Right cardiac atrium (tissue), 5 donors: ENCODE data around the gene CD6. TPM values are rescaled to one million over a fixed set of nuclear protein-coding genes. Genes with fewer than 3 reads are reported as not detected.

Source experiments
- ATAC-seq, 2 donors: fragments of 200-7000 bp; cut with Tn5 transposase; one replicate each; pipeline versions ENCODE4 v1.8.0 to v1.9.1; 2020; ENCODE audit warnings: moderate library complexity in 2 of 2, mild to moderate bottlenecking in 1 of 2
- DNase-seq, 3 donors: peaks; one replicate each; pipeline ENCODE4 v3.0.0-alpha.2; 2020
- H3K27ac ChIP-seq: one replicate; pipeline ENCODE4 v1.5.1; 2013; ENCODE audit warnings: mild to moderate bottlenecking, low read length, control low read depth, moderate library complexity
- H3K27me3 ChIP-seq: one replicate; pipeline ENCODE4 v1.6.1; 2013; ENCODE audit not compliant: control insufficient read depth, insufficient read depth
- H3K4me1 ChIP-seq: one replicate; pipeline ENCODE4 v1.6.1; 2013; ENCODE audit warnings: low read length; ENCODE audit not compliant: control insufficient read depth, insufficient read depth
- H3K4me3 ChIP-seq: one replicate; pipeline ENCODE4 v1.5.1; 2013; ENCODE audit warnings: low read length, control low read depth
- H3K9me3 ChIP-seq: one replicate; pipeline ENCODE4 v1.6.1; 2013; ENCODE audit warnings: low read length; ENCODE audit not compliant: control insufficient read depth
- WGBS: extraction: QIAGEN DNeasy Blood & Tissue Kit; methylation state at CpG from one replicate; pipeline ENCODE4 v1.1.7; 2013; 5-methylcytosine and 5-hydroxymethylcytosine counted together
- intact Hi-C, 4 donors: fragments of 100-400 bp; cut with DNase I; formaldehyde crosslinking; loops; one replicate each; pipeline versions ENCODE4 v1.11.0 to v1.14.0; 2022 to 2023
- polyA plus RNA-seq: library from polyadenylated mRNA; stranded (reverse); fragments of 200-250 nt; gene quantifications from one replicate; pipeline ENCODE4 v1.2.3, GENCODE V29; 2013
- total RNA-seq, 4 donors: library from RNA; stranded (reverse); fragmentation: NEBNext Ultra II Directional; extraction: Animal tissue kit (Norgen Biotek cat#: 25700); gene quantifications; one replicate each; pipeline ENCODE4 v1.2.1, GENCODE V29; 2021
- donor health status: healthy with polysubstance abuse.
- donor health status: DM: no; HTN: yes; CAD: no.
- donor health status: DM: no; HTN: no; CAD: no.
- donor health status: DM: no; HTN: yes; CAD: no; lungs with severe emphysema.
- donor health status: DM: yes; HTN: yes; CAD: no.

The CD6 gene
- total and polyA plus RNA-seq, 5 donors: 0.11 to 1.7 (median 0.74) TPM

DNA sequence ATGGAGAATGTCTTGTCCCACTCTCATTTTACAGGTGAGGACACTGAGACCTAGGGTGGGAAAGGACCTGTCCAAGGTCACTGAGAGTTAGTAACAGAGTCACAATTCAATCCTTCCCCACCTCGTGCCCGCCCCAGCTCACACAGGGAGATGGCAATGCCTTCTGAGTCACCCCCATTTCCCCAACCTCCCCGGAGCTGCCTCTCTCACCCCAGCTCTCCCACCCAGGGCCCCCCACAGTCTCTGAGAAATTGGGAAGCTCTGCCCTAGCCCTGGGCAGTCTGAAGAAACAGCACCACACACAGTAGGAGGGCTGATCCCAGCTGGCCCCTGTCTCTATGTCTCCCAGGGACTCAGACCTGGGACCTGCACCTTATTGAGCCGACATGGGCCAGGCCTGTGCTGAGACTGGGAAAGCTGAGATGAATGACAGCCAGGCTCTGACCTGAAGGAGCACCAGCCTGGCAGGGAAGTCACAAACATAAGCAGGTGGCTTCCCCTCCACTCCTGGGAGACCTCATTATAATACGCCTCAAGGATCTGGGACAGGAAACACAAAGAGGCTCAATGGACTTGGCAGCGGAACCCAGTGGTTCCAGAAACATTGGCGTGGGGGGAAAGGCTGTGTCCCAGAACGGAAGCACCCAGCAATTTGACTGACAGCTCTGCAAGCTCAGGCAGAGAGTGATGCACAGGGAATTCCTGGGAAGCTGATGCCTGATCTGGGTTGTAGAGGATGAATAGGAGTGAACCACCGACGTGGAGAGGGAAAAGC, 51.0 kb downstream of the CD6 start:
- no peaks in the 10 kb centered on the region for H3K27me3 ChIP-seq
- H3K4me3 ChIP-seq: no peak overlapping the region
- peaks cover 4% of the 10 kb centered on the region for H3K4me1 ChIP-seq
- H3K9me3 ChIP-seq: no peaks in the 10 kb centered on the region
- 50% methylated on average over 10 of the region's 10 CpGs for WGBS
- ATAC-seq (peak in 1 of 2 donors; percentile 56), DNase-seq (no peak)
- intact Hi-C loops: no loop called here
- H3K27ac ChIP-seq: no peak overlapping the region

DNA sequence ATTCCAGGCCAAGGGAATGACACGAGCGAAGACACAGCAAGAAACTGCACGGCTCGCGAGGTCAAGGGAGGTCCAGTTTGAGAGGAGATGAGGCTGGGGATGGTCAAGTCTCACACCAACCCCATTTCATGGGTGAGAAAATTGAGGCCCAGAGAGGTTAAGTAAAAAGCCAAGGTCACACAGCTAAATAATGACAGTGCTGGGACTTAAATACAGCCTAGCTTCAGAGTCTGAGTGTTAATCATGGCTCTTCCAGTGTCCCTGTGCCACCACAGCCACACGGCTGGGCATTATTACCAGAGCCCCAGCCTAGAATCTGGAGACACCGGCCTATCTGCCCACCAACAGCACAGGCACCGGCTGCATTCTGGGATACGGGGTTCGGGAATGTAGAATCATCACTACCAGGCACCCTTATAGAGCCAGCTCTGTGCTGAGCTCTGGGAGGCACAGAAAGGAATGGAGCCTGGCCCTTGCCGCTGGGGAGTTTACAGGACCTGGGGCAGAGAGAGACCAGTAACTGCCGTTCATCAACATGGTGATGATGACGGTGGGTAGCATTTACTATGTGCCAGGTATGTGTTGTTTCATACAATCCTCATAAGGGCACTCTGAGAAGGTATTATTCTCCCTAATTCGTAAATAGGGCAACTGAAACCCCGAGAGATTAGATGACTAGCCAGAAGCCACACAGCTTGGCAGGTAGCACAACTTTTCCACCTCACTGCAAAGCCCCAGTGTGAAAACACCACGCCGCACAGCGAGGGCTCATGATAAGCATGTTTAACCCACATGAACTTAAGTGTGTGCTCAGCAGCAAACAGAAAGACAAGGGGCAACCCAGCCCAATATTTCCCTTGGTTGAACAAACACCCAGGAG, 51.8 kb downstream of the CD6 start:
- ATAC-seq (no peak), DNase-seq (no peak)
- Histone ChIP-seq H3K27ac (no peak overlapping the region), H3K9me3 (no peaks in the 10 kb centered on the region), H3K4me1 (peaks cover 4% of the 10 kb centered on the region), H3K27me3 (no peaks in the 10 kb centered on the region), H3K4me3 (no peak overlapping the region)
- intact Hi-C loops: no loop called here
- 66% methylated on average over 18 of the region's 18 CpGs for WGBS

- intact Hi-C loops: no loop called here
- peaks cover 4% of the 10 kb centered on the region for H3K4me1 ChIP-seq
- WGBS: 36% methylated on average over 5 of the region's 5 CpGs
- no peaks in the 10 kb centered on the region for H3K27me3 ChIP-seq
- H3K9me3 ChIP-seq: no peaks in the 10 kb centered on the region
- H3K4me3 ChIP-seq: no peak overlapping the region
- no peak overlapping the region for H3K27ac ChIP-seq
- ATAC-seq (no peak), DNase-seq (no peak)
Observed at GRCh38 chr11:61023966-61024295, 52.5 kb downstream of the CD6 start.

DNA sequence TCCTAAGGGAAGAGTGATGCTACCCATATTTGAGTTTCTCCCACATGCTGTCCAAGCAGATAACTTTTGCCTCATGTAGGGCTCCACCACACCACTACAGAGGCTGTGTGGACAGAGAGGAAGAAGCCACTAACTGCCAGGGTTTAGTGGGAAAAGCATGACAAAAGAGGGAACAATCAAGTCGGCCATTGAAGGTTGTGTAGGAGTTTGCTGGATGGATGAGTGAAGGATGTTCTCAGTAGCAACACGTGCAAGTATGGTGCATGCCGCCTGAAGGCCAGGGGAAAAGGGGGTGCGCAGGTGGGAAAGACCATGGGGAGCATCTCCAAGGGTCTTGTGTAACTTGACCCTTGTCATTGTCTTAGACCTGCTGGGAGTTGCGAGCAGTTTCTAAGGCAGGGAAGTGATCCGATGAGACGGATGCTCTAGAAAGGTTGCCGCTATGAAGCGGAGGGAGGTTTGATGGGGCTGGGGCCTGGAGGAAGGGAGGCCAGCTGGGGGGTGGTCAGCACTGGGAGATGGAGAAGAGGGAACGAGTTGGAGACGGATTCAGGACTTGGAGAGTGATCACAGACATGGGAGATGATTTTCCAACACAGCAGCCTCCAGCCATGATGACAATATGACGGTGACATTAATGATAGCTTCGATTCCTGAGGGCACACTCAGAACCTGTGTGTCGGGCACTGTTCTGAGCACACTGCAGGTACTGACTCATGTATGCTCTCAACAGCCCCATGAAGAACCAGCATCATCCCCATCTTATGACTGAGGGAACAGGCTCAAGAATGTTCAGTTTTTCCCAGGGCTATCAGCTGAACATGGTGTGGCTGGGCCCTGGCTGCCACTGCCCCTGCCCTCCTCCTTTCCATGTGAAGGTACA, 53.7 kb downstream of the CD6 start:
- intact Hi-C loops: no loop called here
- no peak overlapping the region for H3K4me3 ChIP-seq
- no peak for DNase-seq
- no peaks in the 10 kb centered on the region for H3K9me3 ChIP-seq
- ATAC-seq: no peak
- 89% methylated on average over 14 of the region's 14 CpGs for WGBS
- peaks cover 4% of the 10 kb centered on the region for H3K4me1 ChIP-seq
- no peak overlapping the region for H3K27ac ChIP-seq
- no peaks in the 10 kb centered on the region for H3K27me3 ChIP-seq

DNA sequence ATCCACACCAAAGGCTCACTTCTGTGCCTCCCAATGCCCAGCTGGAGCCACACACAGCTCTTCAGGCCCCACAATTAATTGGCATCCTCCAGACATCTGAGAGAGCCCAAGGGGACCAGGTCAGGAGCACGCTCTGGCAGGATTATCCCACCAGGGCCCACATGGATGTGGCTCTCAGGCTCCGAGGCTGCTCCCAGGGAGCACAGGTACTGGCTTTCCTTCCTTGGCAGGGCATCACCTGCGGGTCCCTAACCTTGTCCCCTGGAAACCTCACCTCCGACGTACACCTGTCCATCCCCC, 54.3 kb downstream of the CD6 start:
- 67% methylated on average over 5 of the region's 5 CpGs for whole genome bisulfite sequencing
- Histone ChIP-seq H3K27ac (no peak overlapping the region), H3K4me1 (peaks cover 4% of the 10 kb centered on the region), H3K4me3 (no peak overlapping the region), H3K9me3 (no peaks in the 10 kb centered on the region), H3K27me3 (no peaks in the 10 kb centered on the region)
- no peak for ATAC-seq
- intact Hi-C loops: no loop called here
- DNase-seq: no peak

DNA sequence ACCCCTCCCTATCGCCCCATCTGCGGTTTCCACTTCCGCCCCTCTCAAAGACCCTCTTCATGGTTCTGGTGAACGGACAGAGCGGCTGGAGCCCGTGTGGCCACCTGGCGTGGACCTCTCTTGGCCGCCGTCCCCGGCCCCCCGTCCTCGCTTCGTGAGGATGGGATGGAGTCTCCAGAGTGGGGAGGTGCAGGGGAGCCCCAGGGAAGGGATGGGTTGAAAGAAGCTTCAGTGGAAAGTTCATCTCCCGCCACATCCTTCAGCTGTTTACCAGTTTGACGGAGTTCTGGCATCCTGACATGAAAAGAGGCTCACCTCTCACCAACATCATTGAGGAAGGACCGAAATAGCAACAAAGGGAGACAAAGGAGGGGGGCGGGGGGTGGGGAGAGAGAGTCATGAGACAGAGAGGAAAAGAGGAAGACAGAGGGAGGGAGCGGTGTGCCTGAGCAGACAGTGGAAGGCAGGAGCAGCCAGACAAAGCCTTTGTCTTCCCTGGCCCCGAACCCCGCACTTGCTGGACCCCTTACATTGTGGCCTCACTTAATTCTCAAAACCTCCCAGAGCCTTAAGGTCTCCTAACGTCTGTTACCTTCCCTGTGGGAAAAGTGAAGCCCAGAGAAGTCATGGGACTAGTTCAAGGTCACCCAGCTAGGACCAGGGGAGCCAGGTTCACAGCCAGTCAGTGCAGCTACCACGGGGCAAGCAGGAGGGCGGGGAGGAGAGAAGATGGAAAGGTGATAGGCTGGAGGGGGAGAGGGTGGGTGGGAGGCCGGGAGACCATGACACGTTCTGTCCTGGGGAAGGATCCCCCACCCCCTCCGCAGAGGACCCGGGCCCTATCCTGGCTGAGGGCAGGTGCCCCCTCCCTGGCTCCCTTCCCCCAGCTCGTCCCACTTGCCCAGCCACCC, 54.9 kb downstream of the CD6 start:
- Histone ChIP-seq H3K9me3 (no peaks in the 10 kb centered on the region), H3K4me1 (peaks cover 4% of the 10 kb centered on the region), H3K27ac (no peak overlapping the region), H3K27me3 (no peaks in the 10 kb centered on the region), H3K4me3 (no peak overlapping the region)
- intact Hi-C loops: no loop called here
- peak in 1 of 2 donors; percentile 15 for ATAC-seq
- no peak for DNase-seq
- WGBS: 52% methylated on average over 28 of the region's 28 CpGs

DNA sequence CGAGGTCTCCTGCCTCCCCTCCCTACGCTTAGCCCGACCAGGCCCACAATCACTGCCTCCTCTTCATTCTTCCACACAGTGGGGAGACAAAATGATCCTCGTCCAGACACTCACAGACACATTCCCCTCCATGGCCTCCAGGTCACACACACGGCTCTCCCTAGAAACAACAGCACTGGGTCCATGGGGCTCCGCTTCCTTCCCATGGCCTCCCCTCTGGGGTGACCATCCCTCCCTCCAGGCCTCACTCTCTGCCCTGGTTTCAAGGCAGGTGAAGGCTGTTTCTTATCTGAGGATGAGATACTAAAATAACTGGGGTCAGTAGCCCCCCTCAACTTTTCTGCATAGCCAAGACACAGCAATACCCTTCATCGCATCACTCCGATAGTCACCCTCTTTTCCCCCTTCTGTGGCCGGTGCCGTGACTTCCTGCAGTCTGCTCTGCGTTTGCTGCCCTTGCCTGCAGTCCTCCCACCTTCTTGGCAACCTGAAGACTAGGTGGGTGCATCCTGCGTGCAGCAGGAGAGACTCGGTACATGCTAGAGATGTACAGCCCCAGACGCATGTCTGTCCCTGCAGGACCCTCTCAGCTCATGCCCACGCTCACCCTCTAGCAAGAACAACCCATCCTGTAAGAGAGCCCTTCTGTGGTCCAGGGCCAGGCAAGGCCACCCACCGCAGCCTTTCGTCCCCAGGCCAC, 55.8 kb downstream of the CD6 start:
- Histone ChIP-seq H3K9me3 (no peaks in the 10 kb centered on the region), H3K4me3 (no peak overlapping the region), H3K27me3 (no peaks in the 10 kb centered on the region), H3K27ac (no peak overlapping the region), H3K4me1 (peaks cover 4% of the 10 kb centered on the region)
- DNase-seq: no peak
- intact Hi-C loops: no loop called here
- 74% methylated on average over 17 of the region's 17 CpGs for WGBS
- ATAC-seq: no peak

GRCh38 chr11:61028135-61028729, 56.8 kb downstream of the CD6 start:
- Histone ChIP-seq H3K27ac (no peak overlapping the region), H3K4me3 (no peak overlapping the region), H3K4me1 (peaks cover 4% of the 10 kb centered on the region), H3K9me3 (no peaks in the 10 kb centered on the region), H3K27me3 (no peaks in the 10 kb centered on the region)
- DNase-seq: no peak
- ATAC-seq: no peak
- 65% methylated on average over 7 of the region's 7 CpGs for WGBS
- intact Hi-C loops: no loop called here

- no peak for DNase-seq
Observed at GRCh38 chr11:61032824-61033223, 61.3 kb downstream of the CD6 start.

More at GRCh38 chr11:61032824-61033223, 61.3 kb downstream of the CD6 start:
- no peaks in the 10 kb centered on the region for H3K4me1 ChIP-seq
- no peaks in the 10 kb centered on the region for H3K27me3 ChIP-seq
- no peak for ATAC-seq
- intact Hi-C loops: no loop called here
- WGBS: 94% methylated on average over 2 of the region's 2 CpGs
- no peak overlapping the region for H3K4me3 ChIP-seq
- H3K9me3 ChIP-seq: no peaks in the 10 kb centered on the region
- no peak overlapping the region for H3K27ac ChIP-seq
